ENCODE results near the gene TMEM253. TPM values are rescaled to one million over a fixed set of nuclear protein-coding genes. Genes with fewer than 3 reads are reported as not detected.

TMEM253 gene
- total RNA-seq, 4 donors from 2014 or later, result 0.23 TPM; not detected in 3

DNA sequence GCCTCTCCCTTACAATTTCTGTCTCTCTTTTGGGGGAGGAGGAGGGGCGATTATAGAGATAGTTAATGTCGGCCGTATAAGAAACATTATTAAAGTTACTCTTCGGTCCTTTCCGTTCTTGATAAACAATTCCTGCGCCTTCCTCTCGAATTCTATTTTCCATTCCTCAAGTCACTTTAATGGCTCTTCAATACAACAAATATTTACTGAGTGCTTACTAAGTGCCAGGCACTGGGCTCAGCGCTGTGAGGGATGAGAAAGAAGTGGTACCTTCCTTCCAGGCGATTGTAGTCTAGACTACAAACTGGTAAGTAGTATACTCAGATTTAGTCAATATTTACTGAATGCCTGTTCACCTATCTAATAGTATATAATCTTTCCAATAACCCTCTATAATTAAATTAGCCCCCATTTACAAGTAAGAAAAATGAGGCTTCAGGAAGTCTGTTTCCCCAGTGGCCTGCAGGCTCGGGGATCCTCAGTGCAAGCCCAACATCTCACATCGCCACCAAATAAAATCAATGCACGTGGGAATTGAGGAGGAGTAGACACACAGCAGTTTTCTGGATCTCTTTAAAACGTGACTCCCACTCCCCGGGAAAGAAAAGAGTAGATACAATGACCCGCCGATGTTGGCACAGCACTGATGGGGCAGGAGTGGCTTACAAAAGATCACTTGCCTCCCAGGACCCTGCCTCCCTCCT, 1.8 kb upstream of the TMEM253 start:
- Histone ChIP-seq H3K27ac (replicated peaks in 1 of 4) (peak overlapping the region; percentile 97 to 98 (median 97)), H3K4me1 (peaks cover 35 to 66% (median 62%) of the 10 kb centered on the region in 4 donors), H3K36me3 (no peaks in the 10 kb centered on the region), H3K9me3 (no peaks in the 10 kb centered on the region), H3K4me3 (peak overlapping the region; percentile 76 to 89 (median 82)), H3K27me3 (no peaks in the 10 kb centered on the region)
- no peak for TF ChIP-seq POLR2A (IDR thresholded peaks at IDR 0.05; ENCODE audit: low read depth)
- TF ChIP-seq POLR2AphosphoS5 (IDR thresholded peaks at IDR 0.05), result no peak
- no peak for TF ChIP-seq EP300 (IDR thresholded peaks at IDR 0.05)
- no peak for DNase-seq (ENCODE audit: extremely low spot score)
- WGBS, result 9% methylated on average over 16 of the region's 16 CpGs
- intact Hi-C loops (cut with DNase I), result loop anchor here (10.0 kb wide), 1 partner anchor 166 kb away; the partner anchor contains the start of gene HNRNPC

DNA sequence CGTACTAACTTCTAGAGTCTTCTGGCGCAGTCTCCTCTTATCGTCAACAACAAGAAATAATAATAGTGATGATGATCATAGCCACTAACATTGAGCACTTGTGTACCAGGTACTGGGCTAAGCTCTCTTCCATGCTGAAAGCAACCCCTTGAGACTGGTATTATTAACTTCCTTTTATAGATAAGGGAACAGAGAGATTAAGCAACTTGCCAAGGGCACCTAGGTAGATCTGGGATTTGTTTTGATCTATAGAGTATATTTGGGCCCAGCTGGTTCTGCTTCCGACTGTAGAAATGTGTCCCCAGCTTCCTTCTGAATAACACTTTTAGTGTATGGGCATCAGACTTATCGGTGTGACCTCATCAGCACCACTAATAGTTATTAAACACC, 1.3 kb upstream of the TMEM253 start:
- Histone ChIP-seq H3K36me3 (no peaks in the 10 kb centered on the region), H3K4me1 (peaks cover 37 to 66% (median 62%) of the 10 kb centered on the region in 4 donors), H3K9me3 (no peaks in the 10 kb centered on the region), H3K27ac (replicated peaks in 1 of 4) (peak overlapping the region; percentile 97 to 98 (median 97)), H3K4me3 (peak overlapping the region in 3 of 4 donors; percentile 76 to 86 (median 77)), H3K27me3 (no peaks in the 10 kb centered on the region)
- intact Hi-C loops (cut with DNase I), result loop anchor here (10.0 kb wide), 1 partner anchor 165 kb away; the partner anchor contains the start of gene HNRNPC
- TF ChIP-seq POLR2A (IDR thresholded peaks at IDR 0.05; ENCODE audit: low read depth) (no peak), POLR2AphosphoS5 (IDR thresholded peaks at IDR 0.05) (no peak), EP300 (IDR thresholded peaks at IDR 0.05) (no peak)
- TF ChIP-seq, protein P1, sequence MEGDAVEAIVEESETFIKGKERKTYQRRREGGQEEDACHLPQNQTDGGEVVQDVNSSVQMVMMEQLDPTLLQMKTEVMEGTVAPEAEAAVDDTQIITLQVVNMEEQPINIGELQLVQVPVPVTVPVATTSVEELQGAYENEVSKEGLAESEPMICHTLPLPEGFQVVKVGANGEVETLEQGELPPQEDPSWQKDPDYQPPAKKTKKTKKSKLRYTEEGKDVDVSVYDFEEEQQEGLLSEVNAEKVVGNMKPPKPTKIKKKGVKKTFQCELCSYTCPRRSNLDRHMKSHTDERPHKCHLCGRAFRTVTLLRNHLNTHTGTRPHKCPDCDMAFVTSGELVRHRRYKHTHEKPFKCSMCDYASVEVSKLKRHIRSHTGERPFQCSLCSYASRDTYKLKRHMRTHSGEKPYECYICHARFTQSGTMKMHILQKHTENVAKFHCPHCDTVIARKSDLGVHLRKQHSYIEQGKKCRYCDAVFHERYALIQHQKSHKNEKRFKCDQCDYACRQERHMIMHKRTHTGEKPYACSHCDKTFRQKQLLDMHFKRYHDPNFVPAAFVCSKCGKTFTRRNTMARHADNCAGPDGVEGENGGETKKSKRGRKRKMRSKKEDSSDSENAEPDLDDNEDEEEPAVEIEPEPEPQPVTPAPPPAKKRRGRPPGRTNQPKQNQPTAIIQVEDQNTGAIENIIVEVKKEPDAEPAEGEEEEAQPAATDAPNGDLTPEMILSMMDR (IDR thresholded peaks at IDR 0.05), result no peak
- no peak for DNase-seq (ENCODE audit: extremely low spot score)
- WGBS, result 54% methylated on average over 5 of the region's 5 CpGs

DNA sequence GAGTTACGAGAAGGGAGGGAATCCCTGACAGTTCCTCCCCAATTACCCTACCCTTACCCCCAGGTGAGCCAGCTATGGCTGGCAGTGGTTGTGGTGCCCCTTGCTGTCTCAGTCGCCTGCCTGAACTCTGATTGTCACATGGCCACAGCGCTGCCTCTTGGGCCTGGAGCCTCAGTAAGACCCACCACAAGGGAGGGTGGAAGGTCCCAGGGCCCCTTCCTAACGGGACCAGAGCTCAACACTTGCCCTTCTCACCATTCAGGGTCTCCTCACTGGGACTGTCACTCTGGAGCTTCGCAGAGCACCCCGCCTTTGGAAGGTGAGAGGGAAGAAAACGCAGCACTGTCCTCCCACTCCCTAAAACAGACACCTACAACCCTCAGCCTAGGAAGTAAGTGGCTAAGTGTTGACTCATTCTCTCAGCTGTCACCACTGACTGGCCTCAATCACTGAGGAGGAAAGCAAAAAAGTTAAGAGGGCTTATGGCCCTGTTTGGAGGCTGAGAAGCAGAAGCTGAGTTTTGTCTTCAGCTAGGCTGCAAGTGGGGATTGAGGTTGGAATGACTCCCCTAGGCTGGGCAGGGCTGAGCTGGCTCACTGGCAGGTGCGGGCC, 1.0 kb downstream of the TMEM253 start:
- no peaks in the 10 kb centered on the region for H3K36me3 ChIP-seq
- TF ChIP-seq, protein P1 (IDR thresholded peaks at IDR 0.05), result no peak
- TF ChIP-seq POLR2AphosphoS5 (IDR thresholded peaks at IDR 0.05) (no peak), POLR2A (IDR thresholded peaks at IDR 0.05; ENCODE audit: low read depth) (no peak), EP300 (IDR thresholded peaks at IDR 0.05) (no peak)
- 88% methylated on average over 8 of the region's 8 CpGs for WGBS
- H3K9me3 ChIP-seq, result no peaks in the 10 kb centered on the region
- DNase-seq (ENCODE audit: extremely low spot score), result no peak
- H3K4me1 ChIP-seq, result peaks cover 45 to 66% (median 63%) of the 10 kb centered on the region in 4 donors
- no peaks in the 10 kb centered on the region for H3K27me3 ChIP-seq
- H3K27ac ChIP-seq (replicated peaks in 1 of 4), result no peak overlapping the region
- intact Hi-C loops (cut with DNase I), result loop anchor here (10.0 kb wide), 1 partner anchor 637 kb away; the partner anchor contains the start of genes PIP4P1 and PNP
- no peak overlapping the region for H3K4me3 ChIP-seq

DNA sequence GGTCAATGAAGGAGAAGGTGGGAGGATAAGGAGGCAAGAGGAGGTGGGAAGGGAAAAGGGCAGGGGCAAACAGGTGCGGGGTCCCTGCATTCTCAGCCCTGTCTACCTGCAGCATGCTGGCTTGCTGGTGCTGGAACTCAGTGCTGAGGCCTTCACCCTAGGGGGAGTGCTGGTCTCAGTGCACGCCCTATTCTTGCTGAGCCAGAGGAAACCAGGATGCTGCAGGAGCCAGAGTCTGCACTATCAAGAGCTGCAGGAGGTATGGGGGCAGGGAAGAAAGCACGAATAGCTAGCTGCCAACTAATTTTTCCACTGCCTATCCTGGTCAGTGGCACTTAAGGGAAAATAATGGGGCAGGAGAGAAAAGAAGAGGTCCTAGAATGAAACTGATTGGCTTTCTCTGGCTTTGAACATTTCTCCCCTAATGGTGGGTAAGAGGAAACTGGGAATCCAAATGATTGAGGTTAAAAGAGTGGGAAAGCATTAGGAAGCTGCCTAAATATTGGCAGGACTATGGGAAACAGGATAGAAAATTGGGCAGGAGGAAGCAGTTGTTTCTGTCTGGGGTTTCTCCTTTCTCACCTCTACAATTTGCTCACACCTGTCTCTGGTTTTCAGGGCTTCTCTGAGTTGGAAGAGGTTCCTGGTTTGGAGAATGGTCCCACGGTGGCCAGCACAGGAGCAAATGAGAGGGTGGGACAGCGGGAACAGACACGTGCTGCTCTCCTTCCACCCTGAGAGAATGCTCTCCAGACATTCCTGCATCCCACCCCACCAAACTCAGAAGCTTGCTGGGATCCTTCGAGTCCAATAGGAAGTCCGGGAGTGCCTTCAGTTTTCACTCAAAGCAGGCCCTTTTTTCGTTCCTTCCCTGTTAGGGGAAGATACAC, 1.9 kb downstream of the TMEM253 start:
- WGBS, result 18% methylated on average over 9 of the region's 9 CpGs
- Histone ChIP-seq H3K27me3 (no peaks in the 10 kb centered on the region), H3K27ac (replicated peaks in 1 of 4) (peak overlapping the region; percentile 93 to 99 (median 98)), H3K9me3 (no peaks in the 10 kb centered on the region), H3K4me1 (peaks cover 45 to 62% (median 60%) of the 10 kb centered on the region in 4 donors), H3K36me3 (no peaks in the 10 kb centered on the region), H3K4me3 (peak overlapping the region; percentile 62 to 75 (median 71))
- DNase-seq (ENCODE audit: extremely low spot score), result no peak
- intact Hi-C loops (cut with DNase I), result loop anchor here (10.0 kb wide), 1 partner anchor 638 kb away; the partner anchor contains the start of genes PIP4P1 and PNP
- TF ChIP-seq EP300 (IDR thresholded peaks at IDR 0.05) (no peak), POLR2A (IDR thresholded peaks at IDR 0.05; ENCODE audit: low read depth) (no peak), POLR2AphosphoS5 (IDR thresholded peaks at IDR 0.05) (no peak)
- TF ChIP-seq, protein P1 (IDR thresholded peaks at IDR 0.05), result no peak
